HG03139 (cell line): Measurements from ENCODE around the gene COL6A6.
"Not testable (repeated sequence)": the region's sequence is repeated elsewhere in the genome, so short reads cannot be mapped to it uniquely, and the experiment has no call there.

Experiments used
- ATAC-seq: cut with Tn5 transposase; IDR thresholded peaks from one replicate; pipeline ENCODE4 v1.9.1; 2021; ENCODE audit not compliant: unreplicated experiment

COL6A6 gene

GRCh38 chr3:130529486-130530215 is 12.7 kb downstream of the COL6A6 start:
- ATAC-seq, result no peak

- no peak for ATAC-seq
Measured at GRCh38 chr3:130533247-130533646, 16.3 kb downstream of the COL6A6 start.

GRCh38 chr3:130537673-130538304 is 20.8 kb downstream of the COL6A6 start:
- ATAC-seq, result no peak

DNA sequence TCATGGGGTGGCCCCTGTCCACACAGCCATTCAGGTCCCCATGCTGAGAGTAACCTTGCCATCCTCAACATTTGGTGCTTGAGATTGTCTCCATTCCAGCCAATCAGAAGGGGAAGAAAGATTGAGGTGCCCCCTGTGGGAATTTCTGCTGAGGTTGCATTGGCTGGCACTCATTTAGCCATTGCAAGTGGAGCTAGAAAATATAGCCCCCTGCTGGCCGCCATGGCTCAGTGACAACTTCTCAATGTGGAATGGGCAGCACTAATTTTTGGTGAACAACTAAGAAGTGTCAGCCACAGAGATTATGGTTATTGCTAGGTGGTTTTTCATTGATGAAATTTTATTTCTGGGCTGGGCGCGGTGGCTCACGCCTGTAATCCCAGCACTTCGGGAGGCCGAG is 22.0 kb downstream of the COL6A6 start:
- no peak for ATAC-seq

DNA sequence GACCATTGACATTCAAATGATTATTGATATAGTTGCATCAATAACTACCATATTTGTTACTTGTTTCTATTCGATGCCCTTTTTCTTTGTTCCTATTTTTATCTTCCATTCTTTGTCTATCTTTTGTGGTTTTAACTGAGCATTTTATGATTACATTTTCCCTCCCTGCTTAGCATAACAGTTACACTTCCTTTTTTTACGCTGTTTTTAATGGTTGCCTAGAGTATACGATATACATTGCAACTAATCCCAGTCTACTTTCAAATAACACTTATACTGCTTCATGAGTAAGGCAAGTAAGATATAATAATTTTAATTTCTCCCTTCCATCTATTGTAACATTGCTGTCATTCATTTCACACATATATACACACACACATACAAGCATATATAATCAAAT is 26.3 kb downstream of the COL6A6 start:
- no peak for ATAC-seq

- no peak for ATAC-seq
Measured at GRCh38 chr3:130546920-130547679, 30.1 kb downstream of the COL6A6 start.

DNA sequence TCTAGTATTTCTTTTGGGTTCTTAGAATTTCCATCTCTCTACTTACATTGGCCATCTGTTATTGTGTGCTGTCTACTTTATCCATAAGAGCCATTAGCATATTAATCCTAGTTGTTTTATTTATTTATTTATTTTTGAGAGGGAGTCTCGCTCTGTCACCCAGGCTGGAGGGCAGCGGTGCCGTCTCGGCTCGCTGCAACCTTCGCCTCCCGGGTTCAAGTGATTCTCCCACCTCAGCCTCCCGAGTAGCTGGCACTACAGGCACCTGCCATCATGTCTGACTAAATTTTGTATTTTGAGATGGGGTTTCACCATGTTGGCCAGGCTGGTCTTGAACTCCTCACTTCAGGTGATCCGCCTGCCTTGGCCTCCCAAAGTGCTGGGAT is 30.7 kb downstream of the COL6A6 start:
- ATAC-seq, result not testable (repeated sequence)

DNA sequence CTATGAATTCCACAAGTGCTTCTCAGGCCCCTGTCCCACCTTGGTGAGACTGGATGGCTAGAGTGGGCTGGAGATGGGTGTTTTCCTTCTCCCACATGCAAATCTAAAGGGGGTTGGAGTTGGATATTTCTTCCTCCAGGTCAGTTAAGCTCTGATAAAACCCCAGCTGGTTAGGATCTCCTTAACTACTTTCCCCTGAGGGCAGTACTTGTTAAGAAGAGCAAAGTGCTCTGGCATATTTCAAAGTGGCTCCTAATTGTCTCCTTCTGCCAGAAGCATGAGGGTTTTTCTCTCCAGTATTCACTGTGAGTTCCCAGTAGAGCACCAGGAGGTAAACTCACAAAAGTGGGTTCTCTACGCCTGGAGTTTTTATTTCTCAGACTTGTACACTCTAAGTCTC is 31.4 kb downstream of the COL6A6 start:
- no peak for ATAC-seq

GRCh38 chr3:130557336-130558035 is 40.5 kb downstream of the COL6A6 start:
- no peak for ATAC-seq

DNA sequence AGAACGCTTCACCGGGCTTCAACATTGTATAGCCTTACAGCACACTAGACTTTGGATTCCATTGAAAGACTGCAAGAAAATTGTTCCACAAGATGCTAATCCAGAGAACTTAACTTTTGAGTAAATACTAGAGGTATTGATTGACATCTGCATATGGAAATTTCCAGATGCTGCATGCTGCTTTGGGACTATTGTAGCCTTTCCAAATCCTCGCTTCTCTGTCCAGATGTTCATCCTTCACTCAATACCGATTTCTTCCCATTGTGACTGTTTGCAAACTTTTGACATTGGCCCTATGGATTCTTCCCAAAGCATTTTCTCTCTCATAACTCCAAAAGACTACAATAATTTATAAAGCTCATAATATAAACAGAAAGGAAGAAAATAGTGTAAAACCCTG is 41.4 kb downstream of the COL6A6 start:
- no peak for ATAC-seq

- ATAC-seq, result no peak
Measured at GRCh38 chr3:130565224-130565623, 48.2 kb downstream of the COL6A6 start.
